Glomerular visceral epithelial cell (primary cell): ENCODE measurements around the gene HEXA.
A peak's percentile ranks its signal among the peaks of the same experiment; 100 is the strongest.

ENCODE experiments used
- DNase-seq: peaks from one replicate; pipeline ENCODE4 v3.0.0-alpha.2; 2016; ENCODE audit errors: extremely low spot score

HEXA gene

DNA sequence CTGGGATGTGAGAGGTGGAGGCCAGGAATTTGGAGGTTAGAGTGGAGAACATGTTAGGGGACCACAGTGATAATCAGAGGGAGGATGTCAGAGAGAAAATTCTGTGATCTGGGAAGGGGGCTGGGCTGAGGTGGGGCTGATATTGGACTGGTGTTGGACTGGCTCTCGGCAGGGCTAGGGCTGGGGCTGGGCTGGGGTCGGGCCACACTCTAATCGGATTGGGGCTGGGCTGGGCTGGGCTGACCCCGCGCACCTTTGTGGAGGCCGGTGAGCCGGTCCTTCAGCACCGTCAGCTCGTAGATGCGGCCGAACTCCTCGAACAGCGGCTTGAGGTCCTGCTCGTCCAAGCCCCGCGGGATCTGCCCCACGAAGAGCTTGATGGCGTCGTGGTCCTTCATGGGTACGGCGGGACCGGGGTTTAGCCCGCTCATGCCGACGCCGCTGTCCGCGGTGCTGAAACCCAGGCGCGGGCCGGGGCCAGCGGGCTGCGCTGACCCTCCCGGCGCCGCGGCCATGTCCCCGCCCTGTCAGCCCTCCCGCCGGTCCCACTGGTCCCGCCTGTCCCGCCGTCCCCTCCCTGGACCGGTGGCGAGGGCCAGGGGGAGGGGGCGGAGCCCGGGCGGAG is 56.3 kb downstream of the HEXA start:
- peak; percentile 61 for DNase-seq

- no peak for DNase-seq
Measured at GRCh38 chr15:72318408-72318942, 57.3 kb downstream of the HEXA start.

DNA sequence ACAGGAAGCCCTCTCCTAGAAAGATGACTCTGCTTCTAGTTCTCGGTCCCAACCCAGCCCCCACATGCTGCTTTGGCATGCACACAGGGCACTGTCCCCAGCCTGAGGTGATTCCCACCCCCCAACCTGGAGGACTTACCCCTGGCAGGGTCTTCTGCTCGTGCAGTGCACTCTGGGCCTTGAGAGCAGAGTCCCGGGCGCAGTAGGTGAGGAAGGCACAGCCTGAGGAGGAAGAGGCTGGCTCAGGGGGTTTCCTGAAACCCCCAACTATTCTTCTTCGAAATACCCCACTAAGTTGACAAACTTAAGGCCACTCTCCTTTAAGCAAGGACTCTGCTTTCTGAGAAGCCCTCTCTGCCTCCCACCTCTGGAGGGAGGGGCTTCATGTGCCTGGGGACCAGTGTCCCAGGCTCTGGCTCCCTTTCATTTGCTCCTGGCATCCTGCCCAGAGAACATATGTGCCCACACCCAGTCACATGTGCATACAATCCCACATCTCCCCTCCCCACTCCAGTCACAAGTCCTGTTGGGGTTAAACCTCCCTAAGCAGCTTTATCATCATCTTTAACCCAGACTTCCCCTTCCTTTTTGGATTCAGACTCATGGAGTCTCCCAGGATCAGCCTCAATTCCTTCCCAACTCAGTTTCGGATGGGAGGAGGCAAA is 60.0 kb downstream of the HEXA start:
- DNase-seq, result no peak

GRCh38 chr15:72313881-72314280 is 61.9 kb downstream of the HEXA start:
- DNase-seq, result no peak

DNA sequence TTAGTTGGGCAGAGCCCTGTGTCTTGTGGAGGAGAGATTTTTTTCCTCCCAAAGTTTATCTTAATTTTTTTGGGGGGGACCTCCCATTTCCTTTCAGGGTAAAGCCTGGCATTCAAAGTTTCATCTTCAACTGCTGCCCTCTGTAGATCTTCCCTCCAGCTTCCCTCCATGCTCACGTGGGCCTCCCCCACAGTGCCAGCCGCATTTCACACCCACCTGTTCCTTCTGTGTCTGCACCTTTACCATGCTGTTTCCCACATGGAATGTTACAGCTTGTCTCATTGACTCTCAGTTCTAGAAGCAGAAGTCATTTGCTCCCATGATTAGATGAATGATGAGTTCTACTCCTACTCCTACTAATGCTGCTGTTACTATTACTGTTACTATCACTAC is 62.4 kb downstream of the HEXA start:
- no peak for DNase-seq

- peak; percentile 69 for DNase-seq
Measured at GRCh38 chr15:72312605-72313447, 63.0 kb downstream of the HEXA start.

DNA sequence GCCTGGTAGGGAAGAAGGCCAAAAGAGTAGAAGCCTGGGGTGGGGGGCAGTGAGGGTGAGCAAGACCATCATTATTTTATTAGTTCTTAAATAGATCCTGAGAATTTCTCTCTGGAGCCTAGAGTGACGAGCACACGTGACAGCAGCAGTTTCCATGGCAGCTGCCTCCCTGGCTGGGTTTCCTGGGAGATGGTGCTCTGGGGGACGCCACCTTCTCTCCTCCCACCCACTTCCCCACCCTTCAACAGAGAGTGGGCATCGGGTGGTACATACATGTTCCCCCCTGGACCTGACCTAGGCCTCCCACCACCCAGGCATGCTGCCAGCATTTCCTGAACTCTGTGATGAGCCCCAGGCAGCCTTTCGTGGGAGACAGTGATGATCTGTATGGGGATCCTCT is 68.8 kb downstream of the HEXA start:
- DNase-seq, result no peak

DNA sequence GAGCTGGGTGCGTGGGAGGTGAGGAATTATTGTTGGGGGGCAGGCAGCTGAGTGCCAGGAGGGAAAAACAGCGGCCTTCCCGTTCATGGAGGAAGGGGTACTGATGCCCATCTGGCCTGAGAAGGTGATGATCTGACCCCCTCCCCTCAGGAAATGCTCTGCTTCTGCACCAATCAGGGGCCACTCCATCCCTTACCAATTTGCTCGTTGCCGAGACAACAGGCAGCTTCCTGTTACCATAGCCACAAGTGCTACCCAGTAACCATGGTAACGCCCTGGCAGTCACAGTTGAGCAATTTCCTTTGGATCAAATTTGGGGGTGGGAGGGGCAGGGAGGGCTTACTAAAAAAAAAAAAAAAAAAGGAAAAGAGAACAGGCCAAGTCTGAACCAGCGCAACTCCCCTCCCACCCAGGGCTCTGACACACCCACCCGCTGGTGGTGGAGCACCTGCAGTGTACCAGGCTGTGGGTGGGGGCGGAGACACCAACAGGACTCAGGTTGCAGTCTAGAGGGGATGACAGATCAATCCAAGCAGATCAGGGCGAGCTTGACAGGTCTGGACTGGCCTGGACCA is 69.5 kb downstream of the HEXA start:
- DNase-seq, result no peak

DNA sequence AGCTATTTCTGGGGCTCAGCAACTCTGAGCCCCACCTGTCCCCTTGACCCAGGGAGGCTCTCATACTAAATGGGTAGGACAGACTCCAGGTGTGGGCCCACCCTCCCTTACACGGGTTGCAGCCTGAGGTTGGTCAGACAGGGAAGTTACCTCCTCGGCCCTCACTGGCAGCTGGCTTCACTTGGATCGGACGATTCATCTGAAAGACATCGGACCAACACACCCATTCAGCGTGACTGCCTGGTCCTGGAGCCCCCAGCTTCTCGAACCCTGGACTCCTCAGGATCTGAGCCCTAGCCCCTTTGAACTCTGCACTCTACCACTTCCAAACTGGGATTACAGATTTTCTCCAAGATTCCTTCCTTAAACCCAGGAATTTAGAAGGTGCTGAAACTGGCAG is 71.2 kb downstream of the HEXA start:
- no peak for DNase-seq

- DNase-seq, result no peak
Measured at GRCh38 chr15:72302955-72303354, 72.9 kb downstream of the HEXA start.
